Hepatocyte (in vitro differentiated cells): ENCODE results near the gene KIF6. TPM values are rescaled to one million over a fixed set of nuclear protein-coding genes. Genes with fewer than 3 reads are reported as not detected.

Experiments used
- DNase-seq: peaks from one replicate; pipeline ENCODE4 v3.0.0-alpha.2; 2016; ENCODE audit warnings: low spot score
- H2AFZ ChIP-seq: fragments of 200-600 bp; sonication (generic); 2 replicates; pipeline ENCODE4 v1.6.0; 2016; ENCODE audit warnings: antibody characterized with exemption, mild to moderate bottlenecking
- H3K27ac ChIP-seq: fragments of 200-600 bp; sonication (generic); 2 replicates; pipeline ENCODE4 v1.5.1; 2016; ENCODE audit warnings: mild to moderate bottlenecking
- H3K27me3 ChIP-seq: fragments of 200-600 bp; sonication (generic); 2 replicates; pipeline ENCODE4 v1.6.1; 2016
- H3K36me3 ChIP-seq: fragments of 200-600 bp; sonication (generic); replicated peaks from 2 replicates; pipeline ENCODE4 v1.5.1; 2016; ENCODE audit warnings: low read depth; ENCODE audit not compliant: insufficient read depth
- H3K4me1 ChIP-seq: fragments of 200-600 bp; sonication (generic); 2 replicates; pipeline ENCODE4 v1.5.1; 2016; ENCODE audit warnings: mild to moderate bottlenecking, moderate library complexity; ENCODE audit not compliant: insufficient read depth
- H3K4me2 ChIP-seq: fragments of 200-600 bp; sonication (generic); 2 replicates; pipeline ENCODE4 v1.6.0; 2016
- H3K4me3 ChIP-seq: fragments of 200-600 bp; sonication (generic); 2 replicates; pipeline ENCODE4 v1.5.1; 2016; ENCODE audit warnings: mild to moderate bottlenecking
- H3K79me2 ChIP-seq: fragments of 200-600 bp; sonication (generic); 2 replicates; pipeline ENCODE4 v1.6.0; 2017; ENCODE audit warnings: mild to moderate bottlenecking
- H3K9me2 ChIP-seq: fragments of 200-600 bp; sonication (generic); replicated peaks from 2 replicates; pipeline ENCODE4 v1.6.0; 2017; ENCODE audit warnings: mild to moderate bottlenecking; ENCODE audit not compliant: insufficient read depth
- H3K9me3 ChIP-seq: fragments of 200-600 bp; sonication (generic); 2 replicates; pipeline ENCODE4 v1.5.1; 2016; ENCODE audit warnings: low read depth, mild to moderate bottlenecking
- H4K20me1 ChIP-seq: fragments of 200-600 bp; sonication (generic); 2 replicates; pipeline ENCODE4 v1.6.0; 2016; ENCODE audit warnings: mild to moderate bottlenecking; ENCODE audit not compliant: insufficient read depth, poor library complexity, severe bottlenecking
- EZH2 ChIP-seq: fragments of 200-600 bp; sonication (generic); IDR thresholded peaks from 2 replicates; pipeline ENCODE4 v1.6.1; 2016; ENCODE audit warnings: antibody characterized with exemption, mild to moderate bottlenecking, borderline replicate concordance
- EZH2phosphoT487 ChIP-seq: fragments of 200-600 bp; sonication (generic); IDR thresholded peaks from one replicate; pipeline ENCODE4 v1.6.1; 2018; ENCODE audit warnings: antibody characterized with exemption, mild to moderate bottlenecking, low read depth, moderate library complexity; ENCODE audit not compliant: unreplicated experiment, severe bottlenecking
- WGBS: methylation state at CpG from one replicate; pipeline ENCODE4 v1.1.6; 2016; ENCODE audit warnings: low lambda C conversion rate; ENCODE audit errors: missing lambda C conversion rate; 5-methylcytosine and 5-hydroxymethylcytosine counted together
- polyA plus RNA-seq: library from polyadenylated mRNA; unstranded; fragments of >200 nt; fragmentation: Nextera tagmentation; extraction: Ambion mirVana; gene quantifications from 2 replicates; pipeline ENCODE4 v1.2.1, GENCODE V29; 2016
- total RNA-seq: library from RNA; depleted of rRNA; stranded (reverse); fragments of >200 nt; gene quantifications from 2 replicates; pipeline ENCODE4 v1.2.3, GENCODE V29; 2014
- TF ChIP-seq, protein P1 (sequence below): fragments of 200-600 bp; sonication (generic); IDR thresholded peaks from 2 replicates; pipeline ENCODE4 v1.5.1; 2016; ENCODE audit warnings: antibody characterized with exemption, mild to moderate bottlenecking; ENCODE audit not compliant: poor library complexity

Gene KIF6
- total and polyA plus RNA-seq, 2 experiments from 2014 or later, result 0.87 to 2.3 TPM

DNA sequence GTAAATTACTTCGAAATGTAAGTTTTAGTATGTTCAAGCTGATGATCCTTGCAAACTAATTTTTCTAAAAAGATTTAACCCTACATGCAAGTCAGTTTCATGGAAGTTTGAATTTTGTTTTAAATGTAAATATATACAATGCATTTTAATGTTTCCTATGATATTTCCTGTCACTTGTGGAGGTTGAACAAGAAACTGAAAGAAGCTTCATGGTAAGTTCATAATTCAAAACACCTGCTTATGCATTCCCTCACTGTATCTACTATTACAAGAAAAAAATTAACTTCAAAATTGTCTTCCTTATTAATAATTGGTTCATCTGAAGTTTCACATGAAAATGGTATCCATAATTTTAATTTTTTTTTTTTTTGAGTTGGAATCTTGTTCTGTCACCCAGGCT, 24.8 kb downstream of the KIF6 start:
- no peak for DNase-seq
- no peaks in the 10 kb centered on the region for H3K9me2 ChIP-seq
- H3K27ac ChIP-seq, result no peak overlapping the region
- H4K20me1 ChIP-seq, result no peaks in the 10 kb centered on the region
- H3K79me2 ChIP-seq, result no peaks in the 10 kb centered on the region
- WGBS, result 71% methylated on average over 1 of the region's 1 CpG
- H3K27me3 ChIP-seq, result no peaks in the 10 kb centered on the region
- H3K36me3 ChIP-seq, result no peaks in the 10 kb centered on the region
- no peak overlapping the region for H2AFZ ChIP-seq
- H3K4me1 ChIP-seq, result no peaks in the 10 kb centered on the region
- H3K9me3 ChIP-seq, result no peaks in the 10 kb centered on the region
- no peak overlapping the region for H3K4me3 ChIP-seq
- no peak overlapping the region for H3K4me2 ChIP-seq
- no peak for TF ChIP-seq EZH2phosphoT487
- no peak for TF ChIP-seq EZH2
- TF ChIP-seq, protein P1, sequence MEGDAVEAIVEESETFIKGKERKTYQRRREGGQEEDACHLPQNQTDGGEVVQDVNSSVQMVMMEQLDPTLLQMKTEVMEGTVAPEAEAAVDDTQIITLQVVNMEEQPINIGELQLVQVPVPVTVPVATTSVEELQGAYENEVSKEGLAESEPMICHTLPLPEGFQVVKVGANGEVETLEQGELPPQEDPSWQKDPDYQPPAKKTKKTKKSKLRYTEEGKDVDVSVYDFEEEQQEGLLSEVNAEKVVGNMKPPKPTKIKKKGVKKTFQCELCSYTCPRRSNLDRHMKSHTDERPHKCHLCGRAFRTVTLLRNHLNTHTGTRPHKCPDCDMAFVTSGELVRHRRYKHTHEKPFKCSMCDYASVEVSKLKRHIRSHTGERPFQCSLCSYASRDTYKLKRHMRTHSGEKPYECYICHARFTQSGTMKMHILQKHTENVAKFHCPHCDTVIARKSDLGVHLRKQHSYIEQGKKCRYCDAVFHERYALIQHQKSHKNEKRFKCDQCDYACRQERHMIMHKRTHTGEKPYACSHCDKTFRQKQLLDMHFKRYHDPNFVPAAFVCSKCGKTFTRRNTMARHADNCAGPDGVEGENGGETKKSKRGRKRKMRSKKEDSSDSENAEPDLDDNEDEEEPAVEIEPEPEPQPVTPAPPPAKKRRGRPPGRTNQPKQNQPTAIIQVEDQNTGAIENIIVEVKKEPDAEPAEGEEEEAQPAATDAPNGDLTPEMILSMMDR, result no peak

DNA sequence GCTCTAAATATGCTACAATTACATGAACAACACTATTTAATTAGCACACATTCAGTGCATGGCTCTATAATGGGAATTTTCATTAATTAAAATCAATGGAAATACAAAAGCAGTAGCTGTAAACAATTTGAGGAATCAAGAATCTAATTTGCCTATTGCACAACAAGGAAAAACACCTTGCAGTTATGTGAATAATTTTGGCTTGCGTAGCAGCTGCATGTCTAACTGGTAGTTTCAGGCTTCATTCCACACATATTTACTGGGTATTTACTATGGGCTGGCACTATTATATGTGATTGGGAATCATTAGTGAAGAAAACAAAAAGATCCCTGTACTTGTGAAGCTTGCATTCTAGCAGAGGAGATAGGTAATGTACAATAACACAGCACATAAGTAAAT, 26.4 kb downstream of the KIF6 start:
- Histone ChIP-seq H3K9me3 (no peaks in the 10 kb centered on the region), H3K36me3 (no peaks in the 10 kb centered on the region), H3K9me2 (no peaks in the 10 kb centered on the region), H2AFZ (no peak overlapping the region), H3K79me2 (no peaks in the 10 kb centered on the region), H3K4me3 (no peak overlapping the region), H4K20me1 (no peaks in the 10 kb centered on the region), H3K27me3 (no peaks in the 10 kb centered on the region), H3K4me1 (no peaks in the 10 kb centered on the region), H3K27ac (no peak overlapping the region), H3K4me2 (no peak overlapping the region)
- TF ChIP-seq EZH2 (no peak), EZH2phosphoT487 (no peak)
- TF ChIP-seq, protein P1, result no peak
- WGBS, result 86% methylated on average over 1 of the region's 1 CpG
- no peak for DNase-seq

DNA sequence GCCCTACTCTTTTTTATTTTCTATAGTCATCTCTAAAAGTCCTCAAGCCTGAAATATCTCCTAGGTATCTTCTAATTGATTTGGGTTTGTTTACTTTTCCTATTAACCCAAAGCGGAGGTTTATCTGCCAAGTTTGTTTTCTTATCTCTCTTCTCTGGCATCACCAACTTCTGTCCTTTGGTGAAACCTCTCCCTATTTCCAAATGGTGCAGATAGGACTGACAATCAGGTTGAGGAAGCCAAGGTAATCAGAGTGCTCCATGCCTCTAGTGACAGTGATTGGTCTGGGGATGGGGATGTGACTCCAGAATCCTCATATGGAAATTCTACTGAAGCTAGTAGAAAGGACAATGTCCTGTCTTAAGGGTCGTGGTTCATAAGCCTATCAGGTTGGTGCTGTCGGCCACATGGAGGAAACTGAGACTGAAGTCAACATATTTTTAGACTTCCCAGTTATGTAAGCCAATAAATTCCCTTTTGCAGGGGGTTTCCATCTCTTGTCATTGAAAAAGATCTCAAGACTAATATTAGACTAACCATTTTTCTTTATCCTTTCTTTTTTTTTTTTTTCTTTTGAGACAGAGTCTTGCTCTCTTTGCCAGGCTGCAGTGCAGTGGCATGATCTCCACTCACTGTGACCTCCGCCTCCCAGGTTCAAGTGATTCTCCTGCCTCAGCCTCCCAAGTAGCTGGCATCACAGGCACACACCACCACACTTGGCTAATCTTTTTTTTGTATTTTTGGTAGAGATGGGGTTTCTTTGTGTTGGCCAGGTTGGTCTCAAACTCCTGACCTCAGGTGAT, 28.0 kb downstream of the KIF6 start:
- H3K4me1 ChIP-seq, result no peaks in the 10 kb centered on the region
- H3K4me3 ChIP-seq, result no peak overlapping the region
- H3K9me2 ChIP-seq, result no peaks in the 10 kb centered on the region
- no peak overlapping the region for H3K4me2 ChIP-seq
- no peaks in the 10 kb centered on the region for H3K9me3 ChIP-seq
- no peaks in the 10 kb centered on the region for H3K36me3 ChIP-seq
- H2AFZ ChIP-seq, result no peak overlapping the region
- TF ChIP-seq EZH2 (no peak), EZH2phosphoT487 (no peak)
- TF ChIP-seq, protein P1, result no peak
- H3K27me3 ChIP-seq, result no peaks in the 10 kb centered on the region
- 79% methylated on average over 4 of the region's 4 CpGs for WGBS
- DNase-seq, result no peak
- H3K27ac ChIP-seq, result no peak overlapping the region
- H4K20me1 ChIP-seq, result no peaks in the 10 kb centered on the region
- H3K79me2 ChIP-seq, result no peaks in the 10 kb centered on the region
